Fibroblast of lung (primary cell): ENCODE data around the gene EYS.

ENCODE experiments used
- CTCF ChIP-seq, 2 donors: IDR thresholded peaks in 1 of 2; conservative IDR thresholded peaks in 1 of 2; 1 replicate in 1 of 2; 2 replicates in 1 of 2; pipeline ENCODE4 v1.5.1; 2011 to 2012; ENCODE audit warnings: low read length in 2 of 2, control low read depth in 1 of 2, inconsistent platforms in 1 of 2, low read depth in 1 of 2, mild to moderate bottlenecking in 1 of 2
- EZH2 ChIP-seq: IDR thresholded peaks from 2 replicates; pipeline ENCODE4 v1.5.1; 2012; ENCODE audit warnings: low read length, control low read depth, mild to moderate bottlenecking; ENCODE audit errors: missing control alignments

DNA sequence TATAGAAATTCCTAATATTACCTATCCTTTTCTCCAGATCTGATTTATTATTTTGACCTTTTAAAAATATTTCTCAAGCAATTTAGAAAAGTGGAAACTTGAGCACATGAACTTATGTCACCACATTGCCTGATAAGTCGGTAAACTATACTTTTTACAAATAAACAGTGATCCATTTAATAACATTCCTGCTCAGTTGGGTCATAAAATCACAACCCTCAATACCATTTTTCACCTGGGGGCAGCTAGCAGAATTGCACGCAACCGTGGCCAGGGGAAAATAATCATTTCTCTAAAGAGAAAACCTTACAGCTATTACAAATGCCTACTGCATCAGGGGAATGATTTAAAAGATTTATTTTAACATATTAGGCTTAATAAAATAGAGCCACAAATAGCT is 1456.9 kb downstream of the EYS start:
- TF ChIP-seq CTCF (conservative IDR thresholded peaks at IDR 0.05 in 1 of 2, IDR thresholded peaks at IDR 0.05 in 1 of 2; ENCODE audit: low read depth in 1 of 2, low read length in 2 of 2) (no peak), EZH2 (no peak)
